ENCODE results near the gene MKRN1.
"Not testable (repeated sequence)": the region's sequence is repeated elsewhere in the genome, so short reads cannot be mapped to it uniquely, and the experiment has no call there.

MKRN1 gene

GRCh38 chr7:140484479-140484878 is 5.2 kb upstream of the MKRN1 start:
- FAIRE-seq, result no peak

- no peak for FAIRE-seq
Measured at GRCh38 chr7:140479739-140480084, 407 bp upstream of the MKRN1 start.

GRCh38 chr7:140478246-140479061 is 851 bp downstream of the MKRN1 start:
- no peak for FAIRE-seq

GRCh38 chr7:140476698-140477261 is 2.5 kb downstream of the MKRN1 start:
- no peak for FAIRE-seq

GRCh38 chr7:140475747-140476333 is 3.5 kb downstream of the MKRN1 start:
- FAIRE-seq, result peak; percentile 93

- no peak for FAIRE-seq
Measured at GRCh38 chr7:140463111-140463510, 16.2 kb downstream of the MKRN1 start.

GRCh38 chr7:140458916-140459315 is 20.4 kb downstream of the MKRN1 start:
- no peak for FAIRE-seq

GRCh38 chr7:140458201-140458600 is 21.1 kb downstream of the MKRN1 start:
- no peak for FAIRE-seq

- FAIRE-seq, result no peak
Measured at GRCh38 chr7:140456551-140457051, 22.7 kb downstream of the MKRN1 start.

- no peak for FAIRE-seq
Measured at GRCh38 chr7:140455743-140456142, 23.6 kb downstream of the MKRN1 start.

- no peak for FAIRE-seq
Measured at GRCh38 chr7:140454657-140455015, 24.7 kb downstream of the MKRN1 start.

GRCh38 chr7:140453785-140454656 is 25.3 kb downstream of the MKRN1 start:
- not testable (repeated sequence) for FAIRE-seq

- FAIRE-seq, result no peak
Measured at GRCh38 chr7:140453273-140453672, 26.0 kb downstream of the MKRN1 start.

- FAIRE-seq, result no peak
Measured at GRCh38 chr7:140451716-140452115, 27.6 kb downstream of the MKRN1 start.

- FAIRE-seq, result no peak
Measured at GRCh38 chr7:140448781-140449480, 30.4 kb downstream of the MKRN1 start.

GRCh38 chr7:140447841-140448240 is 31.5 kb downstream of the MKRN1 start:
- no peak for FAIRE-seq

- no peak for FAIRE-seq
Measured at GRCh38 chr7:140446467-140446866, 32.8 kb downstream of the MKRN1 start.

GRCh38 chr7:140441519-140441918 is 37.8 kb downstream of the MKRN1 start:
- no peak for FAIRE-seq

GRCh38 chr7:140440593-140440992 is 38.7 kb downstream of the MKRN1 start:
- no peak for FAIRE-seq

GRCh38 chr7:140439359-140439758 is 39.9 kb downstream of the MKRN1 start:
- no peak for FAIRE-seq

GRCh38 chr7:140435252-140435895 is 43.9 kb downstream of the MKRN1 start:
- FAIRE-seq, result no peak

- no peak for FAIRE-seq
Measured at GRCh38 chr7:140433396-140433795, 45.9 kb downstream of the MKRN1 start.
